ENCODE measurements around the gene ITSN1.
"Not testable (repeated sequence)": the region's sequence is repeated elsewhere in the genome, so short reads cannot be mapped to it uniquely, and the experiment has no call there.

ITSN1 gene

DNA sequence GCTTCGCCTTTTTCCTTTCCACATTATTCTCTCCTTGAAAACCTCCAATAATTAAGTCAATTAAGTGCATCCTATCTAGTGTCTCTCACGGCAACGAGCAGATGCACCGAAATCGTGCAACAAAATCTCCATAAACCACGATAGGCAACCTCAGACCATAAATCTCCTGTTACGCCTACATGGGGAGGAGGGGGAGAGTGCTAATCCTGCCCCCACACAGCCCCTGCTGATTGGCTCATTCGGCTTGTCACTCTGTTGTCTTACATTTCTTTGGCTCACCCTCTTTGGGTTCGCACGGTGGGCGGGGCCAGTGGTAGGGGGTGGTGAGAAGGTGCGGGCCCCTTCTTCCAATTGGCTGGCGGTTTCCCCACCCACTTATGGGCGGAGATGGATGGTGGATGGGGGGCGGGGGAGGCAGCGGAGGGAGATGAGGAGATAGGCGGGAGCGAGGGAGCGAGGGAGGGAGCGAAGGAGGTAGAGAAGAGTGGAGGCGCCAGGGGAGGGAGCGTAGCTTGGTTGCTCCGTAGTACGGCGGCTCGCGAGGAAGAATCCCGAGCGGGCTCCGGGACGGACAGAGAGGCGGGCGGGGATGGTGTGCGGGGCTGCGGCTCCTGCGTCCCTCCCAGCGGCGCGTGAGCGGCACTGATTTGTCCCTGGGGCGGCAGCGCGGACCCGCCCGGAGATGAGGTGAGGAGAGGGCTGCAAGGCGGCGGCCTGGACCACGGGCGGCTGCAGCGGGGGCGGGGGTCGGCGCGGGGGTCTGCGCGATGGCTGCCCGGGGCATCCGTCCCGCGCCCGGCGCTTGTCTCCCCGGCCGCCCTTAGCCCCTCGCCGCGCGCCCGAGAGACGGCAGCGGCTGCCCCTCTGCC lies at the start of gene ITSN1:
ITSN1 (plus strand) TSS at position 475 of the 869 bp plus-strand sequence. CDS start 76,328 bp downstream, outside the sequence.
- peak; percentile 98 for DNase-seq

GRCh38 chr21:33598051-33598450 lies 44.2 kb upstream of the ITSN1 start:
- DNase-seq, result no peak

DNA sequence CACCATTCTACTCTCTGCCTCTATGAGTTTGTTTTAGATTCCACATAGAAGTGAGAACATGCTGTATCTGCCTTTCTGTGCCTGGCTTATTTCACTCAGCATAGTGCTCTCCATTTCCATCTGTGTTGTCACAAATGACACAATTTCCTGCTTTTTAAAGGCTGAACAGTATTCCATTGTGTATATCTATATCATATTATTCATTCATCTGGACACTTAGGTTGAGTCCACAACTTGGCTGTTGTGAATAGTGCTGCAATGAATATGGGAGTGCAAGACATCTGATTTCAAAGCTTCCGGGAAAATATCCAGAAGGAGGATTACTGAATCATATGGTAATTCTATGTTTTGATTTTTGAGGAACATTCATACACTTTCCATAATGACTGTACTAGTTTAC lies 33.7 kb upstream of the ITSN1 start:
- no peak for DNase-seq

DNA sequence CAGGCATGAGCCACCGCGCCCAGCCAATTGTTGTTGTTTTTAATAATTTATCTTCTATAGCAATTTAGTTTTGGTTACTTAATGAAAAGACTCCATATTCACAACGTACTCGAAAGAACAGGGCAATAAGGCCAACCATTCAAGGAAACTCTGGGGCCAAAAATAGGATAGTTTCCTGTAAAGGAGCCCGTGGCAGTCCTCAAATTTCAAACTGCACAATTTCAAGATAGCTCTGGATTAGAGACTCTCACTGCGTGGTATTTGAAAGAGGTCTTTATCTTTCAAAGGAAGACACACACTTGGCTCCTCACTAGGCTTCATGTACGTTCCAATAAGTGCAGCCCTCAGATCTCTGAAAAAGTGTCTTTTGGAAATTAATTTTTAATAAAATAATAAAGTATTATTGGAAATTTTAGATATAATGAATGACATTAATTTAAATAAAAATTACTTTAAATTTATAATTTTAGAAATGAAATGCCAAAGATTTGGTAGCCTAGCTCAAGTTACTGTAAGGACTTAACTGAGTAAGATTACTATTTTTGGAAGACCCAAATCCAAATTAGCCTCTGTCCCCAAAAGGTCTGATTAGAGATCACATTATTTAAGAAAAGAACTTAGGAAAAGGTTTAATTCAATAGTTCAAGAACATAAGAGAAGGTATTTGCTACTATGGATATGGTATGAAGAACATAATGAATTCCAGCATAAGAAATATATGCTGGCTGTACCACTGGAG lies 31.1 kb upstream of the ITSN1 start:
- DNase-seq, result no peak

DNA sequence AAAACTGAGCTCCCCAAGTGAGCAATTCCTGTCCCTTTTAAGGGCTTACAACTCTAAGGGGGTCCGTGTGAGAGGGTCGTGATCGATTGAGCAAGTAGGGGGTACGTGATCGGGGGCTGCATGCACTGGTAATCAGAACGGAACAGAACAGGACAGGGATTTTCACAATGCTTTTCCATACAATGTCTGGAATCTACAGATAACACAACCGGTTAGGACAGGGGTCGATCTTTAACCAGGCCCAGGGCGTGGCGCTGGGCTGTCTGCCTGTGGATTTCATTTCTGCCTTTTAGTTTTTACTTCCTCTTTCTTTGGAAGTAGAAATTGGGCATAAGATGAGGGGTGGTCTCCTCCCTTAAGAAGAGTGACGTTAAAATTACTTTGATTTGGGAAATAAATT lies 24.7 kb upstream of the ITSN1 start:
- DNase-seq, result not testable (repeated sequence)

DNA sequence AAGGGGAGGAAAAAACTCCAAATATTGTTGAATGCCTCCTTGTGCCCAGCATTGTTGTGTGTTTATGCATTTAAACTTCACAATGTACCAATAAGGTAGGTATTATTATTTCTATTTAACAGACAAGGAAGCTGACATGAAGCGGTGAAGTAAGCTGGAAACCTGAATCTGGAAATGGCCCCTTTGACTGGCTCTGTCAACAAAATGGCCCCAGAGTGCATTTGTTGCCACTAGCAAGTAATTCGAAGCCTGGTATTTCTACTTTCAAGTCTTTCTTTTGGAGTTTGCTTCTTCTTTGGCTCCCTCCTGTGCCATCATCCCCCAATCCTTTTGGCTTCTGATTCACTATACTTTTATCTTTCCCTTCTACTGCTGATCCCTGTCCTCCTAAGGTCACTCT lies 23.9 kb upstream of the ITSN1 start:
- DNase-seq, result no peak

- DNase-seq, result no peak
Observed at GRCh38 chr21:33619726-33620125, 22.6 kb upstream of the ITSN1 start.

- DNase-seq, result no peak
Observed at GRCh38 chr21:33622253-33622652, 20.0 kb upstream of the ITSN1 start.

GRCh38 chr21:33626151-33626550 lies 16.1 kb upstream of the ITSN1 start:
- DNase-seq, result not testable (repeated sequence)

- no peak for DNase-seq
Observed at GRCh38 chr21:33634254-33634653, 8.0 kb upstream of the ITSN1 start.

DNA sequence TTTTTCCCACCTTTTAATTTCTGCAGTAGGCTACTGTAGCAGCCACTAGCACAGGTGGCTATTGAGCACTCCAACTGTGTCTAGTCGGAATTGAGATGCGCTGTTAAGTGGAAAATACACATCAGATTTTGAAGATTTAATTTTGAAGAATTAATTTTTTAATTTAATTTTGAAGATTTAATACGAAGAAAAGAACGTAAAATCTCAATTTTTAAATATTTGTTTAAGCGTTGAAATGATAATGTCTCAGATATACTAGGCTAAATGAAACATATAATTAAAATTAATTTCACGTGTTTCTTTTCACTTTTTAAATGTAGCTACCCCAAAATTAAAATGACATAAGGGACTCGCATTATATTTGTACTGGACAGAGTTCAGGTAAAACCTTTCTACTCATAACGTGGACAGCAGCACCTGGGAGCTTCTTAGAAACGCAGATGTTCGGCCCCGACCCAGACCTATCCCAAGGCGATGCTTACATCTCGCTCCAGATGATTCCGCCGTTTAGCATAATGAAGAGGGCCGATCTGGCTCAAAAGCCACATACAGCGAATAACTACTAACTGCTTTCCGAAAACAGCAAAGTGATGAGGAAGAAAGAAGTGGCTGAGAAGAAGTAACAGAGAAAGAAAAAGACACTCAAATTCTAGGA lies 1.5 kb upstream of the ITSN1 start:
- no peak for DNase-seq

DNA sequence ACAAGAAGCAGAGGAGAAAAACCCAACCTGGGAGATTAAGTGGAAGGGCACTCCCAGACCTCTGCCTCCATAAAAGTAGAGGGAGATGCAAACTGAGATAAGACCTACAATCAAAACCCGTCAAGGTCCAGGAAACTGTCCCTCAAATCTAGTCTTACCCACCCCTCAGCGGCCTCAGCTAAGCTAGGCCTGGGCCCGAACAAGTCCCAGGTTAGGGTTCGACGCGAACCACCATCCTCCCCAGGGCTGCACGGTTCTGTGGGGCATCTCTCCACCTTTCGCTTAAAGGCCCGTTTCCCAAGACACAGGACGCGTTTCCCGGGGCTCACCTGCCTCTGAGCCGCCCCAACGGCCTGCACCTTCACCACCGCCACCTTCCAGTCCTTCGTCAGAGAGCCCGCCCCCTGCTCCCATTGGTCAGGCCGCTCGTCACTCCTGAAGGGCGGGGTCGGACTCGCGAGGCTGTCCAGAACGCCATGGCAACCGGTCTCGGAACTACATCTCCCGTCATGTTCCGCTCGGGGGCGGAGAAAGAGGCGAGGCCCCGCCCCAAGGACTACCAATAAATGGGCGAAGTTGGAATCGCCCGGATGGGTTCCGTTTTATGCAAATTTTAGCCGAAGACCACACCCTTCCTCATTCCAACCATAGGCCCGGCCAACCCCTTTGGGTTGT lies 812 bp upstream of the ITSN1 start, which contains the start of gene CRYZL1:
CRYZL1 (minus strand) TSS at position 390 of the 675 bp plus-strand sequence. CDS start 10,190 bp downstream, outside the sequence.
- DNase-seq, result peak; percentile 99

- DNase-seq, result no peak
Observed at GRCh38 chr21:33642896-33643657, 776 bp downstream of the ITSN1 start.

GRCh38 chr21:33643658-33644311 lies 1.5 kb downstream of the ITSN1 start:
- no peak for DNase-seq

GRCh38 chr21:33644383-33645074 lies 2.2 kb downstream of the ITSN1 start:
- peak; percentile 50 for DNase-seq

DNA sequence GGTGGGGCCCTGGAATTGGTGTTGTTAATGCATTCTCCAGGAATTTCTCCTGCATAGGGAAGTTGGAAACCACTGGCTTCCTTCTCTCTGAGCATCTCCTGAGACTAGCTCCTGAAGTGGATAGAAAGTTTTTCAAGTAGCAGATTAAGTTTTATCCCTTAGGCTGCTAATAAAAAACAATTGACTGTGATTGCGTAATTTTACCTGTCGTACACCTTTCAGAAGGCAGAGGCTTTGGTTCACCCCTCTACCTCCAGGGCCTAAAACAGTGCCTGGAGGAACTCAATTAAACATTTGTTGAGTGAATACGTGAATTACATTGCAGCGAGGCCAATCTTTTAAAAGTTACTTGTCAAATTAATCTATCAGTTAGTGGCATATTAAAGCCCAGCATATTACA lies 3.4 kb downstream of the ITSN1 start:
- DNase-seq, result no peak

DNA sequence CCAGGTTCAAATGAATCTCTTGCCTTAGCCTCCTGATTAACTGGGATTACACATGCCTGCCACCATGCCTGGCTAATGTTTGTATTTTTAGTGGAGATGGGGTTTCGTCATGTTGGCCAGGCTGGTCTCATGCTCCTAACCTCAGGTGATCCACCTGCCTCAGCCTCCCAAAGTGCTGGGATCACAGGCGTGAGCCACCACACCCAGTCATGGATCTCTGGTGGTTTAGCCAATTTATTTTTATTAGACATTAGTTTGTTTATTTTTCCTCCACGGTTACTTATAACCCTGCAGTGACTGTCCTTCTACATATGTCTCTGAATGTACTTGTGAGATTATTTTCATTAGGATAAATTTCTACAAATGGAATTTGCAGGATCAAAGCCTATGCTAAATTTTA lies 5.3 kb downstream of the ITSN1 start:
- DNase-seq, result no peak

GRCh38 chr21:33648555-33648954 lies 6.3 kb downstream of the ITSN1 start:
- no peak for DNase-seq

DNA sequence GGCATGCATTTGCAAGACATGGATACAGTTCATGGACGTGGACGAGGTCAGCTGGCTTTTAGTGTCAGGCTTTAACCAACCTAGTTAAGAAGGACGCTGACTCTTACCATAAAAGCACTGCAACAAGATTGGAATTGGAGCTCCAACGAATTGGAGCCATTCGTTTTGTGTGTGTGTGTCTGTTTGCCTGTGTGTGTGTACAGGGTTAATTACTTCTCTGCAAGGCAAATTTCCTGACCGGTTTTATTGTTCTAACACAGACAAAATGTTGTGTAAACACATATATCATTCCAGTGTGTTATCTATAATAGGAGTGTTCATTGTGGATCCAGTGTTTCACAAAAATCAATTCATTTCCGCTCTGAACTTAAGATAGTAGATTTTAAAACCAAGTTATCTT lies 7.9 kb downstream of the ITSN1 start:
- no peak for DNase-seq

DNA sequence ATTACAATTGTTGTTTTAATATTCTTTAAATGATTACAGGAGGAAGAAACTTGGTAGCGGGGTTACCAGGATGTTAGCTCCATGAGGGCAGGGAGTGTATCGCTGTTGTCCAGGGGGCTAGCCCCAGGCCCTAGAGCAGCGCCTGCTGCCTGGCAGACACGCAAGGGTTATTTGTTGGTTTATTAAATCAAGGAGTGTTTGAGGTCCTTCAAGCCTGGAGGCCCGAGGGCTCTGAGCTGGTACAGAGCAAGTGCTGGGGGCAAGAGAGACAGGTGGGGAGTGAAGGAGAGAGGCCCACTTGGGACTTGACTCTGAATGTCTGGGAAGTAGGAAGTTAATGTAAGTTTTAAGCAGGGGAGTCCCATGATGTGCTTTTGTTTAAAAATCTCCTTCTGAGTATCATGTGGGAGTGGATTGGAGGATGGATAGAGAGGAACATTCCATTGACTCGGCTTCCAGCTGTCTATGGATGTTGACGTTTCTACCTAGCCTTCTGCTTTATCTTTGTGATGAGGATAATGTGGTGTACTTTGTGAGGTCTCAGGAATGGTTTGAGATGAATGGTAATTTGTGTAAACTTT lies 8.7 kb downstream of the ITSN1 start:
- DNase-seq, result no peak

All from GF-D8 (cell line).